Stimulated activated CD4-positive, alpha-beta T cell treated with anti-CD3 and anti-CD28 coated beads, TNF-alpha, amount 100 ng/mL, for 48 hours (primary cell): ENCODE results near the gene HCAR1.
"Not testable (repeated sequence)": the region's sequence is repeated elsewhere in the genome, so short reads cannot be mapped to it uniquely, and the experiment has no call there.

ENCODE experiments used
- DNase-seq, 3 donors: peaks; one replicate each; pipeline ENCODE4 v3.0.0-alpha.2; 2020; ENCODE audit warnings: low read depth in 3 of 3

The HCAR1 gene

GRCh38 chr12:122730215-122731014, at the start of gene HCAR1:
HCAR1 (minus strand) TSS chr12:122730844; CDS start chr12:122730339, 505 bp downstream.
- peak in 2 of 3 donors; percentile 48 to 52 for DNase-seq

- no peak for DNase-seq
Observed at GRCh38 chr12:122757568-122757967, 26.9 kb upstream of the HCAR1 start.

GRCh38 chr12:122754790-122755189, 24.1 kb upstream of the HCAR1 start:
- no peak for DNase-seq

DNA sequence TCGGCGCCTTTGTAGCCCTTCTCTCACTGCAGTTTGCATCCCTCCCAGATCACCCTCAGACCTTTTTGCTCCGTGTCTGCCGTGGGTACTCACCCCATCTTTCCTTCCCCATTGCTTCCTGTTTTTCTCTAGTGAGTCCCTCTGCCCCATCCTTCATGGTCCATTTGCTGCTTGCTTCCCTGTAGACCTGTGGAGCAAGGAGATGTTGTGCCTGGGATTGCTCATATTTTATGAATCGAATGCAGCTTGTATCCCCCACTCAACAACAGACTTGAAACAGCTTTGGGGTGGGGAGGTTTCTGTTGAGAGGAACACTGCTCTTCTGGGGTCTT, 22.6 kb upstream of the HCAR1 start:
- no peak for DNase-seq

DNA sequence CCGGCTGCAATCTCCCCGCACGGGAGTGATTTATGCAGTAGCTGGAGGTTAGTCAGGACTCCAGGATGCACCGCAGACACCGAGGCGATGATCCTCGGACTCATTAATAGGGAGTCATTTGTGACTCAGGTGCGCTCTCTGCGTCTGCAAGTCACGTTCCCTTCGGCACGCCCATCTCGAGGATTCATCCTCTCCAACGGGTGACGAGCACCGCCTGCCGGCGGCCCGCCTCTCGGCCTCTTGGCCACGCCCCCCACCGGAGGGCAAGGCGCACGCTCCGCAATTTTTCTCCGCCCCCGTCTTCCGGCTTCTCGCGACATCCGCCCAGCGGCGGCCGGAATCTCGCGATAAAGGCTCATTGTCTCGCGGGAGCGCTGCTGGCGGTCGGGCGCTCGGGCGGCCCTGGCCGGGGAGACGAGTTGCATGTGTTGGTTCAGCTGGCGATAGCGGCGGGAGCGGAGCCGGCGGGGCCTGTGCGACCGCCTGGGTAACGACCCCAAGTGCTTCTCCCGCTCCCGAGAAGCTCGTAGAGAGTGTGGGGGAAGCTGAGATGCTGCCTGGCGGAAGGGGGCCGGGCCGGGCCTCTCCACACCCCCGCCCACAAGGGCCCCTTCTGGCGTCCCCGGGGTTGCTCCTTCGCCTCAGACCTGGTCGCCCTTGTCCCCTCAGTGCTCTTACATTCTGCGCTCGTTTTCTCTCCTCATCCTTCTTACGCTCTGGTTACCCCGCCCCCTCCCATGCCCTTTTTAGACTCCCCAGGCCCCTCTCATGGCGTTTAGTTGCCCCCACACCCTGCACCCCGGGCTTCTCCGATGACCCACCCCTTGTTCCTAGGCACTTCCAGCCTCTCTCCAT, 22.0 kb upstream of the HCAR1 start, which contains the start of gene DENR:
Gene DENR, plus strand, starts transcription at position 361 of the 855 bp plus-strand sequence. CDS start 878 bp downstream, outside the sequence.
- DNase-seq: peak; percentile 99

- DNase-seq: not testable (repeated sequence)
Observed at GRCh38 chr12:122750781-122751515, 20.3 kb upstream of the HCAR1 start.

DNA sequence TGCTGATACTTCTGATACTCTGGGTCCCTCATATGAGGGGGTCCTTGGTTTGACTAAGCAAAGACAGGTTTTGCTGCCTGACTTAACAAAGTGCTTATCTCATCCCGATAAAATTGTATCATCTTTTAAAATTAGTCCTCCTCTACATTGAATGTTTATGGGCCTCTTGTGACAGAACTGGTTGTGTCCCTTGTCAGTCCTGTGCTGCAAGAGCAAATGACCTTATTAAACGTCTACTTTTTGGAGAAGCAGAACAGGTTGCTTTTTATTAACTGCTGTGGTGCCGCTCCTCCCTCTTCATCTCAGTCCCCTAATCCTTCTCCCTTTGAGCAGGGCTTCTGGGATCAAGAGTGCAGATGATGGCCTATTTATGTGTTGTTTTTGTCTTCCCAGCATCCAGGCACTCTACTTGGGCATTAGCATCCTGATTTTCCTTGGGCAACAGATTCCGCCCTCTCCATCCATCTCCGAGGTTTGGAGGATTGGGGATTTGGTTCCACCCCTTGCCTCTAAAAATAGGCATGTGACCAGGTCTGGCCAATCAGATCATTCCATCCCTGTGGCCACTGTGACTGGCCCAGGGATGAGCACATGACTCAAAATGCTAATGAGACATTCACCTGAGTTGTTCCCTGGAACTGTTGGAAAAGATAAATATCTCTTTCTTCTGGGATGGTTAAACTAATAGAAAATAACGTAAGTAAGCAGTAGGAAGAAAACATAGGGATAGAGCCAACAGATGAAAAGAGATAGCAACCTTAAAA, 19.1 kb upstream of the HCAR1 start:
- DNase-seq: no peak

- DNase-seq: no peak
Observed at GRCh38 chr12:122747224-122748135, 16.8 kb upstream of the HCAR1 start.

DNA sequence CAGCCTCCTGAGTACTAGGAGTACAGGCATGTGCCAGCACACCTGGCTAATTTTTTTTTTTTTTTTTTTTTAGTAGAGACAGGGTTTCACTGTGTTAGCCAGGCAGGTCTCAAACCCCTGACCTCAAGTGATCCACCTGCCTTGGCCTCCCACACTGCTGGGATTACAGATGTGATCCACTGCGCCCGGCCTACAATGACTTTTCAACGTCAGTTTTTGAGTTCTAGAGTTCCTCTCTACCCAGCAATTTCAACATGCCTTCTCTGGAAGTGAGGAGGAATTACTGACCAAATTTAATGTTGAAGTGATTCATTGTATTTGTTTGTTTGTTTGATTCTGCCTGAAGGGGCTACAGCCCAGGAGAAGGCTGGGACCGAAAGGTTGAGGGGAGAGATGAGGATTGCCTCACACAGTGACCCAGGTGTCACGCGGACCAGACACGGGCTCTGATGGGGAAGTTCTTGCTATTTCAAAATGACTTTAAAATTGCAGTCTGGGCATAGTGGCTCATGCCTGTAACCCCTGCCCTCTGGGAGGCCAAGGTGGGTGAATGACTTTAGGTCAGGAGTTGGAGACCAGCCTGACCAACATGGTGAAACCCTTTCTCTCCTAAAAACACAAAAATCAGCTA, 13.4 kb upstream of the HCAR1 start:
- no peak for DNase-seq

DNA sequence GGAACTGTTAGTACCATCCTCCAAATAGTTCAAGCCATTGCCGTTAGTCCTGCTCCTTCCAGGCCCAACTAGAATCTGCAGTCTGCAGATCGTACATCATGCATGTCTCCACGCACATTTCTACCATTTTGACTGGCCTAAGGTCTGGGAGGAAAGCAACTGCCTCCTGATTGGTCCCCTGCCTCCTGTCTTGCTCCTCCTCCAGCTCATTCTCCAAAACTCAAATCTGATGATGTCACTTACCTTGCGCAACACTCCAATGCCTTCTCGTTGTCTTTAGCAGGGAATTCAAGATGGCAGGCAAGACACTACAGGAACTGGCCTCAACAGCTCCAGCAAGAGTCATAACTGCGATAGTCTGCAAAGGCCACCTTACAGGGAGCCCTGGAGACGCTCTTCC, 9.7 kb upstream of the HCAR1 start:
- no peak for DNase-seq

DNA sequence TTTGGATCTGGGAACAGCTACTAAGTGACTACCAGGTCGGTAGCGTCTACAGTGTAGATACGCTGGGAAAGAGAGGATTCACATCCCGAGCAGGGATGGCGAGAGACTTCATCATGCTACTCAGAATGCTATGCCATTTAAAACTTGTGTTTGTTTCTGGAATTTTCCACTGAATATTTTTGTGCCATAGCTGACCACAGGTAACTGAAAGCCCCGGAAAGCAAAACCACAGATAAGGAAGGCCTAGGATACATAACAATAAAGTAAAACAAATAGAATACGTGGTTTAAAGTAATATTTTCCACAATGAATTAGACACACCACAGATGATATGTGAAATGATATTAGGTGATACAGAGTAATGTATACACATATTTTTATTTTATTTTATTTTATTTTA, 7.9 kb upstream of the HCAR1 start:
- no peak for DNase-seq

GRCh38 chr12:122732611-122733010, 2.0 kb upstream of the HCAR1 start:
- no peak for DNase-seq

DNA sequence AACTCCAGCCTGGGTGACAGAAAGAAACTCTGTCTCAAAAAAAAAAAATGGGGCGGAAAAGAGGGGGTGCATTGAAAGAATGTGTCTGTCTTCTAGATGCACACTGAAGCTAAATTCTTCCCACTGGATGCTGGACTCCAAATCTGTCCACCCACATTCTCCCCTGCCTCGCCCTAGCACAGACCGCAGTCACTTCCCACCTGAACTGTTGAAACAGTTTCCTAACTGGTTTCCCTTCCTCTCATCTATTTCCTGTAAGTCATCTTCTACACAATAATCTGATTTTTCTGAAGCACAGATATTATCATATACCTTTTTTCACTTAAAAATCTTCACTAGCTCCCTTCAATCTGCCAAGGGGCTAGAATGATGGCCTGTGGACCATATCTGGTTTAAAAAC, 1.5 kb upstream of the HCAR1 start:
- no peak for DNase-seq

DNA sequence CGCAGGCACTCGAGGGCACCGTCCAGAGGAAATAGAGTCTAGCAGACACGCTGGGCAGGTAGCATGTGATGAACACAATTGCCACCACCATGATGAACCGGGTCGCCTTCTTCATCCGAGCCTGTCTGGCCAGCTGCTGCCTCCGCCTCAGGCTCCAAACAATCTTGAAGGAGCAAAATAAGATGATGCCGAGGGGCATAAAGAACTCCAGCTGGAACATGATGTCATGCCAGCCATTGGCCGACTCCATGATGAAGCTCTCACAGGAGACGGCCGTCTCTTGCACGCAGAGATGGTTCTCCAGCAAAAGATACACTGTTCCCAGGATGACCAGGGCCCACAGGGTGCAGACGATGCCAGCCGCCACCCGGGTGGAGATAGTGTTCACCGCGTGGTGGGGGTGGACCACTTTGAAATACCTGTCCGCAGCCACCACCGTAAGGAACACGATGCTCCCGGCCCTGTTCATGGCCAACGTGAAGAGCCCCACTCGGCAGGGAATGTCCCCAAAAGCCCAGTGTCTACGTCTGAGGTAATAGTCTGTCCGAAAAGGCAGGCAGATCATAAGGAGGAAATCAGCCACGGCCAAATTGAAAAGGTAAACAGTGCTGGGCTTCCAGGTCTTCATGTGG, 945 bp downstream of the HCAR1 start:
- DNase-seq: no peak

DNA sequence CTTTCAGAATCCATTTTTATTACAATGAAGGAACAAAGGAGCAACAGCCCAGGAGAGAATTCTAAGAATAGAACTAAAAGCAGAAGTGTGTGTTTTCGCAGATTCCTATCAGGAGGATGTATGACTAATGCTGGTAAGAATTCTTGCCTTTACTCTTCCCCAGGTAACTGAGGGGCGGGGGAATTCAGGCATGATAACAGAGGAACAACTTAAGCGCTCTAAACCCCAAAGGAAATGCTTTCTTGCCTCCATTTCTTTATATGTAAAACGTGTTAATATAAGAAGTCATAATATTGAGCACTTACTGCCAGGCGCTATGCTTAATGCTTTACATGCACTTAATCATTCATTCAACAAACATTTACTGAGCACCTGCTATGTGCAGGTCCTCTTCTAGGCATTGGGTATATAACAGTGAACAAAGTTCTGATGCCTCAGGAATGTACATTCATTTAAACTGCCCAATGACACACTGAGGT, 4.5 kb downstream of the HCAR1 start:
- DNase-seq: no peak

DNA sequence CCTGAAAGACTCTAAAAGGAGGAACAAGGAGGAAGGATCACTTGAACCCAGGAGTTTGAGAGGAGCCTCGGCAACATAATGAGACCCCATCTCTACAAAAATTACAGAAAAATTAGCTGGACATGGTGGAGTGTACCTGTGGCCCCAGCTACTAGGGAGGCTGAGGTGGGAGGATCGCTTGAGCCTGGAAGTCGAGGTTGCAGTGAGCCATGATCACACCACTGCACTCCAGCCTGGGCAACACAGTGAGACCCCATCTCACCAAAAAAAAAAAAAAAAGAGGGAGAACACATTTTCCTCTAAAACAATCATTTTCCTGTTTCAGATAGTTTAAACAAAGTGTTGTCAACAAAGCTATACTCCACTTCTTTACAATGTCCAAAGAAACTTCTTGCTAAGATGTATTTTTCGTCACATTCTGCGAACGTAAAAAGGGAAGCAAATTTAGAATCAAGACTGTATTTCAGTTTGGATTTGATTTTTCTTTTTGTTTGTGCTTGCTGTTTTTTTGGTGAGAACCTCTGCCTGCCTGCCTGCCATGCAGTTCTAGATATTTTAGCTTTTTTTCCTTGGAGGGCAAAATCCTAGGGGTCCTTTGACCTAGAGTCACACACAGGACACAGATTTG, 5.1 kb downstream of the HCAR1 start:
- no peak for DNase-seq

DNA sequence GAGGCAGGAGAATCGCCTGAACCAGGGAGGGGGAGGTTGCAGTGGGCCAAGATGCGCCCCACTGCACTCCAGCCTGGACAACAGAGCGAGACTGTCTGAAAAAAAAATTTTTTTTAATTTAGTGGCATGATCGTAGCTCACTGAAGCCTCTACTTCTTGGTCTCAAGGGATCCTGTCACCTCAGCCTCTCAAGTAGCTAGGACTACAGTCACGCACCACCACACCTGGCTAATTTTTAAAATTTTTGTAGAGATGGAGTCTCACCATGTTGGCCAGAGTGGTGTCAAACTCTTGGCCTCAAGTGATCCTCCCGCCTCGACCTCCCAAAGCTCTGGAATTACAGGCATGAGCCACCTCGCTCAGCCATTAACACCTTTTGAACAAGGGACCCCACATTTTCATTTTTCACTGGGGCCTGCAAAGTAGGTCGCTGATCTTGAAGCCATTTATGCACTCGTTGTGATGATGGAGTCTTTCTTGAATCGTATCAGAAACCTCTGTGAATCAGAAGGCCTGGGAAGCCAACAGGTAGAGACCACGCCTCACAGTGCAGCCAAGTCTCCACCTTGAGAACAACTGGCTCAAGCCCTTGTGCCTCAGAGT, 5.9 kb downstream of the HCAR1 start:
- no peak for DNase-seq

DNA sequence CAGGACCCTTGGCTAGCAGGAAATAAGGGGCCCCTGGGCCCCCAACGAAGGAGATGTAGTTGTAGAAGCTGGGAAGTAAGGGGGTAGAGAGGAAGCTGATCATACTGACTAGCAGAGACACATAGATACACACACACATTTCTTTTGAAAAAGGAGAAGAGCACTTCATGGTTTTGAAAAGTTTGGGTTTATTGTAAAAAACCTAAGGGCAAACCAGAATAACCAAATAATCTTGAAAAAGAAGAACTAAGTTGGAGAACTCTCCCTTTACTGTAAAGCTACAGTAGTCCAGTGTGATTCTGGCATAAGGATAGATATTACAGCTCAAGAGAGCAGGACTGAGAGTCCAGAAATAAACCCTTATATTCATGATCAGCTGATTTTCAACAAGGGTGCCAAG, 8.3 kb downstream of the HCAR1 start:
- no peak for DNase-seq
